Measurements from ENCODE around the gene DGKH. TPM values are rescaled to one million over a fixed set of nuclear protein-coding genes. Genes with fewer than 3 reads are reported as not detected.

DGKH gene
- total and polyA plus RNA-seq, 3 experiments from 2014 or later = 2.5 to 10.9 (median 10.2) TPM

GRCh38 chr13:42101821-42102585 is 53.6 kb downstream of the DGKH start:
- CTCF ChIA-PET = no interaction called here

GRCh38 chr13:42102961-42103865 is 54.8 kb downstream of the DGKH start:
- Mint-ChIP-seq H3K27me3 (no peaks in the 10 kb centered on the region), H3K9me3 (peaks cover 0 to 3% (median 2%) of the 10 kb centered on the region in 5 donors), H3K4me1 (peaks cover 3 to 21% (median 10%) of the 10 kb centered on the region in 3 donors), H3K36me3 (peaks cover 0 to 3% (median 0%) of the 10 kb centered on the region in 3 donors), H3K4me3 (no peak overlapping the region), H3K27ac (no peak overlapping the region)
- no peaks in the 10 kb centered on the region for H3K36me3 ChIP-seq (ENCODE audit: insufficient read depth, low read length)
- ChIA-PET CTCF (no interaction called here), POLR2A (no interaction called here)
- H3K27ac ChIP-seq (ENCODE audit: low read depth, low read length) = no peak overlapping the region
- no peaks in the 10 kb centered on the region for H3K27me3 ChIP-seq (ENCODE audit: insufficient read depth, low read length, poor library complexity, severe bottlenecking)
- DNase-seq = no peak
- no peak overlapping the region for H3K4me3 ChIP-seq (ENCODE audit: low read length)
- no peaks in the 10 kb centered on the region for H3K4me1 ChIP-seq (ENCODE audit: insufficient read depth, low read length)
- H3K9me3 ChIP-seq (ENCODE audit: low read length) = no peaks in the 10 kb centered on the region

More at GRCh38 chr13:42101821-42102585, 53.6 kb downstream of the DGKH start:
- POLR2A ChIA-PET = no interaction called here
- Histone ChIP-seq H3K9me3 (ENCODE audit: low read length) (no peaks in the 10 kb centered on the region), H3K36me3 (ENCODE audit: insufficient read depth, low read length) (no peaks in the 10 kb centered on the region), H3K4me1 (ENCODE audit: insufficient read depth, low read length) (no peaks in the 10 kb centered on the region), H3K27me3 (ENCODE audit: insufficient read depth, low read length, poor library complexity, severe bottlenecking) (no peaks in the 10 kb centered on the region), H3K4me3 (ENCODE audit: low read length) (no peak overlapping the region), H3K27ac (ENCODE audit: low read depth, low read length) (no peak overlapping the region)
- Mint-ChIP-seq H3K27ac (peak overlapping the region in 4 of 8 donors; percentile 1 to 87 (median 27)), H3K4me1 (peaks cover 3 to 18% (median 10%) of the 10 kb centered on the region in 3 donors), H3K27me3 (no peaks in the 10 kb centered on the region), H3K4me3 (no peak overlapping the region), H3K9me3 (peaks cover 0 to 4% (median 3%) of the 10 kb centered on the region in 5 donors), H3K36me3 (peaks cover 0 to 3% (median 3%) of the 10 kb centered on the region in 3 donors)
- DNase-seq = no peak

GRCh38 chr13:42106998-42107397 is 58.5 kb downstream of the DGKH start:
- Histone ChIP-seq H3K9me3 (ENCODE audit: low read length) (no peaks in the 10 kb centered on the region), H3K27me3 (ENCODE audit: insufficient read depth, low read length, poor library complexity, severe bottlenecking) (no peaks in the 10 kb centered on the region), H3K4me1 (ENCODE audit: insufficient read depth, low read length) (peaks cover 6% of the 10 kb centered on the region), H3K36me3 (ENCODE audit: insufficient read depth, low read length) (no peaks in the 10 kb centered on the region), H3K4me3 (ENCODE audit: low read length) (no peak overlapping the region), H3K27ac (ENCODE audit: low read depth, low read length) (no peak overlapping the region)
- Mint-ChIP-seq H3K4me1 (peaks cover 10 to 20% (median 12%) of the 10 kb centered on the region in 3 donors), H3K36me3 (peaks cover 0 to 2% (median 0%) of the 10 kb centered on the region in 3 donors), H3K4me3 (no peak overlapping the region), H3K27ac (peak overlapping the region in 5 of 8 donors; percentile 1 to 77 (median 54)), H3K9me3 (peaks cover 0 to 3% (median 2%) of the 10 kb centered on the region in 5 donors), H3K27me3 (no peaks in the 10 kb centered on the region)
- ChIA-PET POLR2A (no interaction called here), CTCF (interaction anchor here (3.8 kb wide), 1 partner anchor 439 kb away, joined by 15 read pairs; no protein-coding TSS in a partner anchor)
- DNase-seq = no peak

GRCh38 chr13:42107421-42107820 is 59.0 kb downstream of the DGKH start:
- H3K4me1 Mint-ChIP-seq = peaks cover 10 to 20% (median 11%) of the 10 kb centered on the region in 3 donors
- H3K4me3 Mint-ChIP-seq = no peak overlapping the region
- Histone ChIP-seq H3K27ac (ENCODE audit: low read depth, low read length) (no peak overlapping the region), H3K36me3 (ENCODE audit: insufficient read depth, low read length) (no peaks in the 10 kb centered on the region), H3K27me3 (ENCODE audit: insufficient read depth, low read length, poor library complexity, severe bottlenecking) (no peaks in the 10 kb centered on the region), H3K4me1 (ENCODE audit: insufficient read depth, low read length) (peaks cover 6% of the 10 kb centered on the region), H3K4me3 (ENCODE audit: low read length) (no peak overlapping the region), H3K9me3 (ENCODE audit: low read length) (no peaks in the 10 kb centered on the region)
- H3K27me3 Mint-ChIP-seq = no peaks in the 10 kb centered on the region
- no peak for DNase-seq
- ChIA-PET CTCF (interaction anchor here (3.8 kb wide), 1 partner anchor 439 kb away, joined by 15 read pairs; no protein-coding TSS in a partner anchor), POLR2A (no interaction called here)
- peak overlapping the region in 4 of 8 donors; percentile 1 to 77 (median 29) for H3K27ac Mint-ChIP-seq
- H3K9me3 Mint-ChIP-seq = peaks cover 0 to 3% (median 2%) of the 10 kb centered on the region in 5 donors
- H3K36me3 Mint-ChIP-seq = peaks cover 0 to under 1% (median 0%) of the 10 kb centered on the region in 3 donors

- Histone ChIP-seq H3K36me3 (ENCODE audit: insufficient read depth, low read length) (no peaks in the 10 kb centered on the region), H3K27ac (ENCODE audit: low read depth, low read length) (no peak overlapping the region), H3K4me3 (ENCODE audit: low read length) (no peak overlapping the region), H3K4me1 (ENCODE audit: insufficient read depth, low read length) (peaks cover 6% of the 10 kb centered on the region), H3K27me3 (ENCODE audit: insufficient read depth, low read length, poor library complexity, severe bottlenecking) (no peaks in the 10 kb centered on the region), H3K9me3 (ENCODE audit: low read length) (no peaks in the 10 kb centered on the region)
- Mint-ChIP-seq H3K27ac (peak overlapping the region in 2 of 8 donors; percentile 23 to 56), H3K9me3 (peaks cover 0 to 3% (median 2%) of the 10 kb centered on the region in 5 donors), H3K4me3 (no peak overlapping the region), H3K27me3 (no peaks in the 10 kb centered on the region), H3K36me3 (no peaks in the 10 kb centered on the region), H3K4me1 (peaks cover 10 to 20% (median 10%) of the 10 kb centered on the region in 3 donors)
- ChIA-PET POLR2A (no interaction called here), CTCF (interaction anchor here (3.8 kb wide), 1 partner anchor 440 kb away, joined by 15 read pairs; no protein-coding TSS in a partner anchor)
- no peak for DNase-seq
These were observed 59.8 kb downstream of the DGKH start for GRCh38 chr13:42108217-42108616.

- Histone ChIP-seq H3K27ac (ENCODE audit: low read depth, low read length) (no peak overlapping the region), H3K36me3 (ENCODE audit: insufficient read depth, low read length) (no peaks in the 10 kb centered on the region), H3K4me3 (ENCODE audit: low read length) (no peak overlapping the region), H3K9me3 (ENCODE audit: low read length) (no peaks in the 10 kb centered on the region), H3K27me3 (ENCODE audit: insufficient read depth, low read length, poor library complexity, severe bottlenecking) (no peaks in the 10 kb centered on the region), H3K4me1 (ENCODE audit: insufficient read depth, low read length) (peaks cover 6% of the 10 kb centered on the region)
- ChIA-PET CTCF (interaction anchor here (3.8 kb wide), 1 partner anchor 441 kb away, joined by 15 read pairs; no protein-coding TSS in a partner anchor), POLR2A (no interaction called here)
- no peaks in the 10 kb centered on the region for H3K36me3 Mint-ChIP-seq
- H3K4me1 Mint-ChIP-seq = peaks cover 9 to 16% (median 9%) of the 10 kb centered on the region in 3 donors
- H3K4me3 Mint-ChIP-seq = no peak overlapping the region
- no peaks in the 10 kb centered on the region for H3K27me3 Mint-ChIP-seq
- DNase-seq = no peak
- no peaks in the 10 kb centered on the region for H3K9me3 Mint-ChIP-seq
- peak overlapping the region in 1 of 8 donors; percentile 56 for H3K27ac Mint-ChIP-seq
These were observed 61.5 kb downstream of the DGKH start for GRCh38 chr13:42109957-42110356.

GRCh38 chr13:42110410-42111155 is 62.1 kb downstream of the DGKH start:
- no peaks in the 10 kb centered on the region for H3K36me3 ChIP-seq (ENCODE audit: insufficient read depth, low read length)
- H3K4me3 Mint-ChIP-seq = no peak overlapping the region
- peak overlapping the region in 1 of 8 donors; percentile 15 for H3K27ac Mint-ChIP-seq
- no peaks in the 10 kb centered on the region for H3K9me3 ChIP-seq (ENCODE audit: low read length)
- H3K27ac ChIP-seq (ENCODE audit: low read depth, low read length) = no peak overlapping the region
- no peaks in the 10 kb centered on the region for H3K27me3 Mint-ChIP-seq
- peaks cover 6% of the 10 kb centered on the region for H3K4me1 ChIP-seq (ENCODE audit: insufficient read depth, low read length)
- DNase-seq = peak in 3 of 5 donors; percentile 9 to 52 (median 45)
- no peaks in the 10 kb centered on the region for H3K27me3 ChIP-seq (ENCODE audit: insufficient read depth, low read length, poor library complexity, severe bottlenecking)
- CTCF ChIA-PET = interaction anchor here (0.8 to 4.2 kb wide), 8 partner anchors 10 to 458 kb away, joined by 3 to 27 read pairs (median 4); no protein-coding TSS in a partner anchor
- H3K36me3 Mint-ChIP-seq = no peaks in the 10 kb centered on the region
- peaks cover 6 to 13% (median 7%) of the 10 kb centered on the region in 3 donors for H3K4me1 Mint-ChIP-seq
- no peak overlapping the region for H3K4me3 ChIP-seq (ENCODE audit: low read length)
- H3K9me3 Mint-ChIP-seq = no peaks in the 10 kb centered on the region
- POLR2A ChIA-PET = no interaction called here
